HUES64 (cell line): ENCODE measurements around the gene SMG1.
"Not testable (repeated sequence)": the region's sequence is repeated elsewhere in the genome, so short reads cannot be mapped to it uniquely, and the experiment has no call there.

Experiments used
- H3K27ac ChIP-seq: 2 replicates; pipeline ENCODE4 v1.7.0; 2013; ENCODE audit warnings: low read depth, low read length, inconsistent platforms
- H3K27me3 ChIP-seq: 2 replicates; pipeline ENCODE4 v1.6.1; 2013; ENCODE audit warnings: mild to moderate bottlenecking, low read length; ENCODE audit not compliant: insufficient read depth
- H3K36me3 ChIP-seq: 2 replicates; pipeline ENCODE4 v1.6.1; 2013; ENCODE audit warnings: mild to moderate bottlenecking, low read length; ENCODE audit not compliant: insufficient read depth
- H3K4me1 ChIP-seq: 2 replicates; pipeline ENCODE4 v1.6.1; 2013; ENCODE audit warnings: mild to moderate bottlenecking, low read length, moderate library complexity; ENCODE audit not compliant: insufficient read depth
- H3K4me3 ChIP-seq: 2 replicates; pipeline ENCODE4 v1.5.1; 2013; ENCODE audit warnings: mild to moderate bottlenecking, low read length, moderate library complexity
- H3K9ac ChIP-seq: 2 replicates; pipeline ENCODE4 v1.6.1; 2013; ENCODE audit warnings: mild to moderate bottlenecking, low read depth, low read length
- H3K9me3 ChIP-seq: 2 replicates; pipeline ENCODE4 v1.6.1; 2013; ENCODE audit warnings: low read depth, low read length; ENCODE audit not compliant: insufficient read depth
- WGBS: fragments of 150-250, 120-280 bp; methylation state at CpG from one replicate; pipeline ENCODE4 v1.1.7; 2013; ENCODE audit warnings: missing lambda C conversion rate; 5-methylcytosine and 5-hydroxymethylcytosine counted together

Gene SMG1

DNA sequence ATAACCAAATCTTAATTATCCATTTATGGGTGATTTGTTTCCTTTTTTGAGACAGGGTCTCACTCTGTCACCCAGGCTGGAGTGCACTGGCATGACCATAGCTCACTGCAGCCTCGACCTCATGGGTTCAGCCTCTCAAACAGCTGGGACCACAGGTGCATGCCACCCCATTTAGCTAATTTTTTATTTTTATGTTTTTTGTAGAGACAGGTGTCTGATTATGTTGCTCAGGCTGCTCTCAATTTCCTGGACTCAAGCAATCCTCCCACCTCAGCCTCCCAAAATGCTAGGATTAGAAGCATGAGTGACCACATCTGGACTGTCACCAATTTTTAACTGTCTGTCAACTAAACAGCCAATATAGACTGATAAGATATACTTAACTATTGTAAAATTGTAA is 25.0 kb downstream of the SMG1 start:
- not testable (repeated sequence) for H3K27ac ChIP-seq, H3K9ac ChIP-seq, H3K4me1 ChIP-seq, H3K4me3 ChIP-seq, H3K9me3 ChIP-seq, H3K27me3 ChIP-seq
- 90% methylated on average over 1 of the region's 1 CpG for WGBS
- H3K36me3 ChIP-seq, result peaks cover 10% of the 10 kb centered on the region

GRCh38 chr16:18884456-18884855 is 41.8 kb downstream of the SMG1 start:
- H3K36me3 ChIP-seq, result peaks cover 62% of the 10 kb centered on the region
- 96% methylated on average over 2 of the region's 2 CpGs for WGBS
- H3K4me3 ChIP-seq, H3K27me3 ChIP-seq, H3K9ac ChIP-seq, H3K27ac ChIP-seq, H3K9me3 ChIP-seq, H3K4me1 ChIP-seq: not testable (repeated sequence)

GRCh38 chr16:18877734-18878133 is 48.5 kb downstream of the SMG1 start:
- not testable (repeated sequence) for H3K27ac ChIP-seq, H3K9ac ChIP-seq, H3K4me3 ChIP-seq, H3K27me3 ChIP-seq, H3K9me3 ChIP-seq, H3K4me1 ChIP-seq
- H3K36me3 ChIP-seq, result peaks cover 79% of the 10 kb centered on the region
- 94% methylated on average over 4 of the region's 4 CpGs for WGBS

DNA sequence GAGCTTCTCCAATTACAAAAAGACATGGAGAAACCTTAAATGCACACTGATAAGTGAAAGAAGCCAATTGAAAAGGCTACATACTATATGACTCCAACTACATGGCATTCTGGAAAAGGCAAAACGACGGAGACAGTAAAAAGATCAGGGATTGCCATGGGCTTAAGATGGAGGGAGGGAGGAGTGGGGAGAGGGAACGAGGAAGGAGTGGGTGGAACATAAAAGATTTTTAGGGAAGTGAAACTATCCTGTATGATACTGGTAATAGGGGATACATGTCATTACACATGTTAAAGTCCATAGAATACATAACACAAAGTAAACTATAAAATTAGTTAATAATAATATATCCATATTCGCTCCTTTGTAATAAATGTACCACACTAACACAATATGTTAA is 48.9 kb downstream of the SMG1 start:
- H3K27ac ChIP-seq, H3K9ac ChIP-seq, H3K9me3 ChIP-seq, H3K4me1 ChIP-seq, H3K27me3 ChIP-seq, H3K4me3 ChIP-seq: not testable (repeated sequence)
- H3K36me3 ChIP-seq, result peaks cover 80% of the 10 kb centered on the region
- 89% methylated on average over 3 of the region's 4 CpGs for WGBS

DNA sequence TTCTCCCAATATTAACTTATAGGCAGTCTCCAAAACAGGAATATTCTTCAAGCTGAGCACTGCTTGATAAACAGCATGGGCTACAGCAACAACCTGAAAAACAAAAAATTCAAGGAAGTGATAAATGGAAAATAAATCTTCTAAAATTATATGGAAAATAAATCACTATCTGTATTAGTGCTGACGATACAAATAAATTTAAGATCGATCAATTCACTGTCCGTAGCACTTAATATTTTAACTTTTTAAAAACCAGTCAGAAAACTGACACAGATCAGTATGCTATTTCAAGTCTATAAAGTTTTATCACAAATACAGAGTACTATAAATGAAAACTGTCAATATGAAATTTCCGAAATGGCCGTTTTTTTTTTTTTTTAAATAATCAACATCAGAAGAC is 49.9 kb downstream of the SMG1 start:
- not testable (repeated sequence) for H3K27me3 ChIP-seq

GRCh38 chr16:18869043-18869771 is 57.0 kb downstream of the SMG1 start:
- WGBS, result 100% methylated on average over 2 of the region's 2 CpGs
- H3K9ac ChIP-seq, H3K9me3 ChIP-seq, H3K4me3 ChIP-seq, H3K4me1 ChIP-seq, H3K27ac ChIP-seq, H3K27me3 ChIP-seq: not testable (repeated sequence)
- peaks cover 88% of the 10 kb centered on the region for H3K36me3 ChIP-seq

More for the DNA sequence above, 49.9 kb downstream of the SMG1 start:
- not testable (repeated sequence) for H3K27ac ChIP-seq, H3K4me3 ChIP-seq, H3K4me1 ChIP-seq, H3K9ac ChIP-seq, H3K9me3 ChIP-seq
- H3K36me3 ChIP-seq, result peaks cover 79% of the 10 kb centered on the region
- 95% methylated on average over 4 of the region's 5 CpGs for WGBS

GRCh38 chr16:18866277-18866823 is 59.9 kb downstream of the SMG1 start:
- not testable (repeated sequence) for H3K27ac ChIP-seq, H3K27me3 ChIP-seq, H3K4me3 ChIP-seq, H3K9ac ChIP-seq, H3K9me3 ChIP-seq, H3K4me1 ChIP-seq
- peaks cover 83% of the 10 kb centered on the region for H3K36me3 ChIP-seq
- WGBS, result 92% methylated on average over 1 of the region's 2 CpGs

DNA sequence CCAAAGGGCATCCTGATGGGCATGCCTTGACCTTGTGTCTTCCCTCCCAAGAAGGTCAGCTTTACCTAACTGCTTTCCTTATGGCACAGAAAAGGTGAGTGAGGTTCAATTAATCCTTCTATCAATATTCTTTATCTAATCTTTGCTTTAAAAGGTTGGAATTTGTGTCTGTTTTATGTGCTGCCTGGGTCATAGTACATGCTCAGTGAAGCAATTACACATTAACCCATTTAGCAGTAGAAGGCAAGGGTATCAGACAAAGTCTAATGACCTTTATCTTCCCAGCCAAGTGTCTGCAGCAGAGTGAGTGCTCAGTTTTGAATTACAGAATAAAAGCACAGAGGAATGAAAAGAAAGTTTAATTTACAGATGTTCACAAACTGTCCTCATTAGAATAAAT is 63.3 kb downstream of the SMG1 start:
- peaks cover 71% of the 10 kb centered on the region for H3K36me3 ChIP-seq
- not testable (repeated sequence) for H3K27me3 ChIP-seq, H3K27ac ChIP-seq, H3K9me3 ChIP-seq, H3K4me1 ChIP-seq, H3K9ac ChIP-seq, H3K4me3 ChIP-seq

GRCh38 chr16:18855196-18855595 is 71.0 kb downstream of the SMG1 start:
- Histone ChIP-seq H3K4me1 (no peaks in the 10 kb centered on the region), H3K4me3 (no peak overlapping the region), H3K27me3 (no peaks in the 10 kb centered on the region), H3K9ac (no peak overlapping the region; the same call in 1 of the 2 replicates), H3K36me3 (peaks cover 91% of the 10 kb centered on the region), H3K27ac (no peak overlapping the region), H3K9me3 (no peaks in the 10 kb centered on the region)
- WGBS, result 97% methylated on average over 1 of the region's 1 CpG

- Histone ChIP-seq H3K27ac (no peak overlapping the region), H3K27me3 (no peaks in the 10 kb centered on the region), H3K36me3 (peaks cover 96% of the 10 kb centered on the region), H3K9me3 (no peaks in the 10 kb centered on the region), H3K4me3 (no peak overlapping the region), H3K9ac (no peak overlapping the region), H3K4me1 (no peaks in the 10 kb centered on the region)
Observed at GRCh38 chr16:18853694-18854093, 72.5 kb downstream of the SMG1 start.

- Histone ChIP-seq H3K9me3 (no peaks in the 10 kb centered on the region), H3K4me3 (no peak overlapping the region), H3K27me3 (no peaks in the 10 kb centered on the region), H3K4me1 (no peaks in the 10 kb centered on the region), H3K36me3 (peaks cover 98% of the 10 kb centered on the region), H3K9ac (no peak overlapping the region), H3K27ac (no peak overlapping the region)
- 100% methylated on average over 1 of the region's 1 CpG for WGBS
Observed at GRCh38 chr16:18852647-18853046, 73.6 kb downstream of the SMG1 start.

- Histone ChIP-seq H3K4me3 (no peak overlapping the region), H3K27ac (no peak overlapping the region), H3K27me3 (no peaks in the 10 kb centered on the region), H3K9ac (no peak overlapping the region), H3K36me3 (peaks cover 98% of the 10 kb centered on the region), H3K9me3 (no peaks in the 10 kb centered on the region), H3K4me1 (peaks cover 5% of the 10 kb centered on the region; the same call in 1 of the 2 replicates)
- WGBS, result no CpG with 5 or more reads among the region's 1 CpG
Observed at GRCh38 chr16:18846416-18846815, 79.8 kb downstream of the SMG1 start.
